ENCODE measurements around the gene AFP.

- no peak for TF ChIP-seq CREB5 (CRISPR knock-in tag; IDR thresholded peaks at IDR 0.05; ENCODE audit: low read depth)
- TF ChIP-seq PATZ1 (CRISPR knock-in tag; IDR thresholded peaks at IDR 0.05; ENCODE audit: borderline replicate concordance): no peak
- TF ChIP-seq ISL1 (CRISPR knock-in tag; IDR thresholded peaks at IDR 0.05): no peak
- TF ChIP-seq ZNF70 (CRISPR knock-in tag; IDR thresholded peaks at IDR 0.05): no peak
These were observed 49.1 kb downstream of the AFP start for GRCh38 chr4:73485085-73485484.
